GM12878 (cell line): Measurements from ENCODE around the gene CERK. TPM values are rescaled to one million over a fixed set of nuclear protein-coding genes. Genes with fewer than 3 reads are reported as not detected.

Experiments
- ATAC-seq: fragments of 200-7000 bp; cut with Tn5 transposase; 3 replicates; pipeline ENCODE4 v1.9.1; 2020; ENCODE audit warnings: mild to moderate bottlenecking, moderate library complexity
- BruUV-seq: library from RNA; stranded (reverse); fragments of 400-500 nt; replicated peaks from 2 replicates; lab custom pipeline; 2021; lab: Mats Ljungman, UMichigan
- CTCF ChIA-PET: fragments of 300-600 bp; sonication (Branson Sonifier 250); formaldehyde crosslinking; extraction: SDS; loops from one replicate; lab custom pipeline; 2021; ENCODE audit warnings: inconsistent platforms; lab: Yijun Ruan, JAX
- POLR2A ChIA-PET: fragments of 350-600 bp; formaldehyde crosslinking; extraction: SDS; loops from one replicate; lab custom pipeline; 2021; ENCODE audit warnings: inconsistent platforms; lab: Charles Lee
- RAD21 ChIA-PET: fragments of 300-600 bp; sonication (Branson Sonifier 250); formaldehyde crosslinking; loops from one replicate; lab custom pipeline; 2023; ENCODE audit warnings: antibody characterized with exemption; ENCODE audit not compliant: unreplicated experiment; lab: Charles Lee
- SMC1A ChIA-PET: fragments of 300-600 bp; sonication (Branson Sonifier 250); formaldehyde crosslinking; loops from one replicate; lab custom pipeline; 2023; ENCODE audit not compliant: unreplicated experiment, uncharacterized antibody; lab: Charles Lee
- DNase-seq: peaks from one replicate; pipeline ENCODE4 v3.0.0-alpha.2; 2011; ENCODE audit warnings: low read depth, low spot score
- FAIRE-seq: peaks from 3 replicates; lab custom pipeline; 2011; peaks lifted over from hg19 to GRCh38; lab: Jason Lieb, UNC
- H2AFZ ChIP-seq: 2 replicates; pipeline ENCODE4 v1.6.0; 2011; ENCODE audit warnings: low read depth, low read length, control low read depth; ENCODE audit not compliant: control insufficient read depth
- H3K27ac ChIP-seq: 2 replicates; pipeline ENCODE4 v1.5.1; 2011; ENCODE audit warnings: control low read depth; ENCODE audit not compliant: control insufficient read depth, insufficient read depth
- H3K27me3 ChIP-seq, 2 experiments: replicated peaks in 1 of 2; 2 replicates each; pipeline versions ENCODE4 v1.6.0 to v1.6.1; 2011; ENCODE audit warnings: low read length in 1 of 2; ENCODE audit not compliant: control insufficient read depth in 2 of 2, insufficient read depth in 2 of 2
- H3K36me3 ChIP-seq, 2 experiments: 2 replicates each; pipeline ENCODE4 v1.5.1; 2011; ENCODE audit warnings: low read length in 1 of 2; ENCODE audit not compliant: control insufficient read depth in 2 of 2, insufficient read depth in 2 of 2
- H3K4me1 ChIP-seq: 2 replicates; pipeline ENCODE4 v1.6.1; 2011; ENCODE audit warnings: mild to moderate bottlenecking, low read length, moderate library complexity, mixed read lengths; ENCODE audit not compliant: control insufficient read depth, insufficient read depth
- H3K4me2 ChIP-seq: 2 replicates; pipeline ENCODE4 v1.6.0; 2011; ENCODE audit warnings: control low read depth; ENCODE audit not compliant: control insufficient read depth, insufficient read depth
- H3K4me3 ChIP-seq: fragments of 200-600 bp; sonication (generic); 2 replicates; pipeline ENCODE4 v1.5.1; 2016
- H3K79me2 ChIP-seq: 2 replicates; pipeline ENCODE4 v1.6.0; 2011; ENCODE audit warnings: low read length; ENCODE audit not compliant: control insufficient read depth, insufficient read depth
- H3K9ac ChIP-seq: 2 replicates; pipeline ENCODE4 v1.8.0; 2011; ENCODE audit warnings: low read length, control low read depth, mixed read lengths; ENCODE audit not compliant: control insufficient read depth, insufficient read depth
- H3K9me3 ChIP-seq: replicated peaks from 3 replicates; pipeline ENCODE4 v1.5.1; 2011; ENCODE audit warnings: mild to moderate bottlenecking, low read length; ENCODE audit not compliant: control insufficient read depth, insufficient read depth
- H4K20me1 ChIP-seq: 2 replicates; pipeline ENCODE4 v1.6.0; 2011; ENCODE audit not compliant: control insufficient read depth, insufficient read depth
- NR2F1 ChIP-seq: fragments of 450-650 bp; conservative IDR thresholded peaks from 2 replicates; pipeline ENCODE4 v1.6.1; 2017; ENCODE audit warnings: mild to moderate bottlenecking
- TCF7 ChIP-seq: IDR thresholded peaks from 2 replicates; pipeline ENCODE4 v1.6.1; 2014; ENCODE audit warnings: antibody characterized with exemption, borderline replicate concordance
- WGBS: methylation state at CpG from one replicate; pipeline ENCODE4 v1.1.6; 2016; ENCODE audit warnings: low lambda C conversion rate; ENCODE audit not compliant: insufficient replicate concordance, insufficient coverage; ENCODE audit errors: missing lambda C conversion rate; 5-methylcytosine and 5-hydroxymethylcytosine counted together
- in situ Hi-C: fragments of 300-500 bp; cut with MboI; formaldehyde crosslinking; loops from 9 replicates; pipeline ENCODE4 v1.14.3; 2018; ENCODE audit warnings: mixed read lengths
- intact Hi-C: fragments of 100-400 bp; cut with micrococcal nuclease; formaldehyde crosslinking; loops from one replicate; pipeline ENCODE4 v1.14.2; 2022; ENCODE audit not compliant: unreplicated experiment
- polyA plus RNA-seq, 11 experiments: library from polyadenylated mRNA; depleted of rRNA in 4 of 11; unstranded in 6 of 11; stranded (reverse) in 5 of 11; fragments of >200 nt; fragmentation: Nextera tagmentation in 4 of 11; fragmentation: Illumina TruSeq in 1 of 11; extraction: Ambion mirVana in 4 of 11; extraction: Trizol in 1 of 11; gene quantifications; 1 replicate in 1 of 11; 2 replicates in 10 of 11; pipeline versions ENCODE4 v1.2.1 to v1.2.3, GENCODE V29; 2011 to 2016; ENCODE audit warnings: inconsistent platforms in 2 of 11, missing spikeins in 2 of 11, low read depth in 1 of 11
- total RNA-seq, 4 experiments: library from RNA; depleted of rRNA in 3 of 4; stranded (reverse); fragments of >200 nt in 3 of 4; fragmentation: Illumina TruSeq in 1 of 4; extraction: Trizol in 1 of 4; gene quantifications; 2 replicates each; pipeline versions ENCODE4 v1.2.1 to v1.2.3, GENCODE V29; 2013 to 2021
- TF ChIP-seq, protein P1 (sequence below): fragments of 450-650 bp; IDR thresholded peaks from 2 replicates; pipeline ENCODE4 v1.6.1; 2017; ENCODE audit warnings: antibody characterized with exemption, mild to moderate bottlenecking, moderate library complexity

The CERK gene
- total and polyA plus RNA-seq, 10 of the 15 experiments (the other 5 are each of a cell fraction or from before 2014, with no cell fraction given) = 4.0 to 41.1 (median 30.2) TPM

DNA sequence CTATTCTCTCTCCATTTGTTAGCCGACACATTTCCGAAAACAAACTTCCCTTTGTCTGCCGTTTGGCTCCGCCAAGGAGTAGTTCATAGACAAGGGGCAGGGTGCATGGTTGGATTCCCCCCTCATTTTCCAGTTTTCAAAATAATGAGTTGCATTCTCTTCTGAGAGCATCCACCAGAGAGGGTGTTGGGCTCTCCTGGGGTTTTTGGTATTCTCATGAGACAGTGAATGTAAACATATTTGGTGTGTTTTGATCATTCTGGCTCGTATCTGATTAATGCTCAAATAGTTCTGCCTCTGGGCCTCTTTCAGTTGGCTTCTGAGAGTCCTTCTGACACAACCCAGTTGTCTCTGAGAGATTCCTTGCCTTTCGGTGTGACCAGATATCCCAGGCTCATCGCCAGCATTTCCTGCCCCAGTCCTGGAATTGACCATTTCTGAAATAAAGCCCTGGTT lies 96.2 kb downstream of the CERK start:
- H3K9ac ChIP-seq = no peak overlapping the region
- H3K4me1 ChIP-seq = no peaks in the 10 kb centered on the region
- H3K4me2 ChIP-seq = no peak overlapping the region
- no peak overlapping the region for H3K27ac ChIP-seq
- no peaks in the 10 kb centered on the region for H4K20me1 ChIP-seq
- DNase-seq (no peak), FAIRE-seq (no peak), ATAC-seq (no peak)
- 73% methylated on average over 7 of the region's 7 CpGs for WGBS
- no TSS peak for BruUV-seq
- ChIA-PET POLR2A (no interaction called here), SMC1A (interaction anchor here (1.2 kb wide), 1 partner anchor 80 kb away, joined by 3 read pairs; no protein-coding TSS in a partner anchor), CTCF (no interaction called here), RAD21 (no interaction called here)
- intact Hi-C loops = no loop called here
- in situ Hi-C loops = no loop called here
- no peaks in the 10 kb centered on the region; the same call in 1 of the 2 replicates for H3K79me2 ChIP-seq
- H3K36me3 ChIP-seq = peaks cover 0 to 7% of the 10 kb centered on the region in 2 experiments; a peak in 3 of 4 replicates
- no peak overlapping the region for H3K4me3 ChIP-seq
- H3K9me3 ChIP-seq = no peaks in the 10 kb centered on the region
- H2AFZ ChIP-seq = no peak overlapping the region
- no peaks in the 10 kb centered on the region for H3K27me3 ChIP-seq
- TF ChIP-seq TCF7 = no peak
- TF ChIP-seq NR2F1 = no peak
- TF ChIP-seq, protein P1, sequence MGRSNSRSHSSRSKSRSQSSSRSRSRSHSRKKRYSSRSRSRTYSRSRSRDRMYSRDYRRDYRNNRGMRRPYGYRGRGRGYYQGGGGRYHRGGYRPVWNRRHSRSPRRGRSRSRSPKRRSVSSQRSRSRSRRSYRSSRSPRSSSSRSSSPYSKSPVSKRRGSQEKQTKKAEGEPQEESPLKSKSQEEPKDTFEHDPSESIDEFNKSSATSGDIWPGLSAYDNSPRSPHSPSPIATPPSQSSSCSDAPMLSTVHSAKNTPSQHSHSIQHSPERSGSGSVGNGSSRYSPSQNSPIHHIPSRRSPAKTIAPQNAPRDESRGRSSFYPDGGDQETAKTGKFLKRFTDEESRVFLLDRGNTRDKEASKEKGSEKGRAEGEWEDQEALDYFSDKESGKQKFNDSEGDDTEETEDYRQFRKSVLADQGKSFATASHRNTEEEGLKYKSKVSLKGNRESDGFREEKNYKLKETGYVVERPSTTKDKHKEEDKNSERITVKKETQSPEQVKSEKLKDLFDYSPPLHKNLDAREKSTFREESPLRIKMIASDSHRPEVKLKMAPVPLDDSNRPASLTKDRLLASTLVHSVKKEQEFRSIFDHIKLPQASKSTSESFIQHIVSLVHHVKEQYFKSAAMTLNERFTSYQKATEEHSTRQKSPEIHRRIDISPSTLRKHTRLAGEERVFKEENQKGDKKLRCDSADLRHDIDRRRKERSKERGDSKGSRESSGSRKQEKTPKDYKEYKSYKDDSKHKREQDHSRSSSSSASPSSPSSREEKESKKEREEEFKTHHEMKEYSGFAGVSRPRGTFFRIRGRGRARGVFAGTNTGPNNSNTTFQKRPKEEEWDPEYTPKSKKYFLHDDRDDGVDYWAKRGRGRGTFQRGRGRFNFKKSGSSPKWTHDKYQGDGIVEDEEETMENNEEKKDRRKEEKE = no peak
